DMS153 treated with DMSO at 0.1 percent for 48 hours (cell line): ENCODE results near the gene F11.
"Not testable (repeated sequence)": the region's sequence is repeated elsewhere in the genome, so short reads cannot be mapped to it uniquely, and the experiment has no call there.

Experiments
- DNase-seq: peaks from one replicate; lab custom pipeline; 2025; ENCODE audit not compliant: unreplicated experiment; lab: John Stamatoyannopoulos, UW

F11 gene

DNA sequence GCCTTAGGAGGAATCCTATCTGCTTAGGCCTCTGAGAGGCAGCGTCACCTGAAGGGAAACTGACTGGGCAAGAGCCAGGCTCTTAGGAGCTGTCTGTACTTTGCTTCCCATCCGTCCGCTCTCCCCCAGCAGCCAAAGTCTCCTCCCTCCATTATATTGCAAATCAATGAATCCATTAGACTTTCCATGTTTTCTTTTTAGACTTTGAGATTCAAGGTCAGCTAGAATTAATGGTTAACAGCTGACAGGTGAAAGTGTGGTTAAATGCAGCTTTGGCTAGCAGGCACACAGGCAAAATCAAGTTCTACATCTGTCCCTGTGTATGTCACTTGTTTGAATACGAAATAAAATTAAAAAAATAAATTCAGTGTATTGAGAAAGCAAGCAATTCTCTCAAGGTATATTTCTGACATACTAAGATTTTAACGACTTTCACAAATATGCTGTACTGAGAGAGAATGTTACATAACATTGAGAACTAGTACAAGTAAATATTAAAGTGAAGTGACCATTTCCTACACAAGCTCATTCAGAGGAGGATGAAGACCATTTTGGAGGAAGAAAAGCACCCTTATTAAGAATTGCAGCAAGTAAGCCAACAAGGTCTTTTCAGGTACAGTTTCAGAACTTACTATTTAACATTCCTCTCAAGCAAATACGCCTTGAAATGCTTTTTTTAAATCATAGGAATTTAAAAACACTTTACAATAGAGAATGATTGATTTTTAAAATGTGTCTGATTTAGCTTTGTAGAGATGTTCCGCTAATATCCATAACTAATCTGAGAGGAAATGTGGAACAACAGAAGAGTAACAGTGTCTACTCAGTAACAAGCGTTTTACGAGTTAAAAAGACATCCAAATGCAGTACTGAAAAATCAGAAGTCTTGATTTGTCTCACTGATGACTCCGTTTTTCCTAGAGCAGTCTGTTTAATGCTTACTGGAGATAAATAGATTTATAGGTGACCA, at the start of gene F11:
Gene F11 (plus strand): TSS at position 507 of the 970 bp plus-strand sequence. CDS start 948 bp downstream, outside the sequence.
- no peak for DNase-seq

DNA sequence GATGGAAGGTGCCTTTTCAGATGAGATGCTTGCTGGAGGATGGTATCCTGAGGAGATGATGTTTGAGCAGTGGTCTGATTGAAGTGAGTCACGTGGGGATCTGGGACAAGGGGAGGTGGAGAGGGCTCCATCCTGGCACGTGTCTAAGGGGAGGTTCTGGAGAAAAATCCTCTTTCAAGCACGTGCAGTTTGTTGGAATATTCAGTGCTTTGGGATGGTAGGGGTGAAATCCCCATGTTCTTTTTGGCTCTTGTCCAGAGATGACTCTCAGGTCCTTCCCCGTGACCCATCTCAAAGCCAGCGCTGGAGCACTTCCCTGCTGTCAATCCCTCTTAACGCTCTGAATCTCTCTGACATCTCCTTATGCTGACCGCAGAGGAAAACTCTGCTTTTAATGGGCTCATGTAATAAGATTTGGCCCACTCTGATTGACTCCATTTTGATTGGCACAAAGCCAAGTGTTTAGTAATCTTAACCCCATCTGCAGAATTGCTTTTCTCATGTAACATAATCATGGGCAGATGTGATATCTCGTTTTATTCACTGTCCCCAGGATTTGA, 49.4 kb upstream of the F11 start:
- DNase-seq = no peak

DNA sequence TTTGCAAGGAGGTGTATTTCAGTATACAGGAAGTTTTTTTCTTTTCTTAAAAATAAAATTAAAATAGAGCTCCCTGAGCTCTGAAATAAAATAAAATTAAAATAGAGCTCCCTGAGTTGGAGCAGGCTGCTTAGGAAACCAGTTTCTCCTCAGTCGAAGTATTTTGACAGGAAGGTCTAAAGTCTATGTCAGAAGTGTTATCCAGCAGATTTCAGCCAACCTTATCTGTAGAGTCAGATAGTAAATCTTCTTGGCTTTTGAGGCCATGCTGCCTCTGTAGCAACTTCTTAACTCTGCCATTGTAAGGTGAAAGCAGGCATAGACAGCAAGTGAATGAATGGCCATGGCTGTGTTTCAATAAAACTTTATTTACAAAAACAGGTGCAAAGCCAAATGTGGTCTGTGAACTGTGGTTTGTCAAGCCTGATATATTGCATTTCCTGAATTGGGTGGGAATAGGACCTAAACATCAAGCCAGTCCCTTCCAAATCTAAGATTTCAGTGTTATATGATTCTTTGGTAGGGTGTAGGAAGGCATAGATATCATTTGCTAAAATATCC, 48.2 kb upstream of the F11 start:
- no peak for DNase-seq

DNA sequence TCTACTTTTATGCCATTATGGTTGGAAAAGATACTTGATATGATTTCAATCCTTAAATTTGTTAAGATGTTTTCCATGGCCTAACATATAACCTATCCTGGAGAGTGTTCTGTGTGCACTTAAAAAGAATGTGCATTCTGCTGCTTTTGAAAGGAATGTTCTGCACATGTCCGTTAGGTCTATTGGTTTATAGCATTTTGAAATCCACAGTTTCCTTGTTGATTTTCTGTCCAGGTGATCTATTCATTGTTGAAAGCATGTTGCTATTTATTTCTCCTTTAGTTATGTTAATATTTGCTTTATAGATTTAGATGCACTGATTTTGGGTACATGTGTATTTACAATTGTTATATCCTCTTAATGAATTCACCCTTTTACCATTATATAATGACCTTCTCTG, 44.4 kb upstream of the F11 start:
- no peak for DNase-seq

DNA sequence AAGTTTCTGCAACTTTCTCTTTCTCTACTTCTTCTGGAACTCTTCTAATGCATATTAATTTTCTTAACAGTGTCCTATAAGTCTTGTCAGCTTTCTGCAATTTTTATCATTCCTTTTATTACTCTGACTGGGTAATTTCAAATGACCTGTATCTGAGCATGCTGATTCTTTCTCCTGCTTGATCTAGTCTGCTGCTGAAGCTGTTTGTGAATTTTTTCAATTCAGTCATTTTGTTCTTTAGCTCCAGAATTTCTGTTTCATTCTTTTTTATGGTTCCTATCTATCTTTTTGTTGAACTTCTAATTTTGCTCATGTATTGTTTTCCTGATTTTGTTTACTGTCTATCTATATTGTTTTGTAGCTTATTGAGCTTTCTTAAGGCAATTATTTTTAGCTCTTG, 40.1 kb upstream of the F11 start:
- no peak for DNase-seq

DNA sequence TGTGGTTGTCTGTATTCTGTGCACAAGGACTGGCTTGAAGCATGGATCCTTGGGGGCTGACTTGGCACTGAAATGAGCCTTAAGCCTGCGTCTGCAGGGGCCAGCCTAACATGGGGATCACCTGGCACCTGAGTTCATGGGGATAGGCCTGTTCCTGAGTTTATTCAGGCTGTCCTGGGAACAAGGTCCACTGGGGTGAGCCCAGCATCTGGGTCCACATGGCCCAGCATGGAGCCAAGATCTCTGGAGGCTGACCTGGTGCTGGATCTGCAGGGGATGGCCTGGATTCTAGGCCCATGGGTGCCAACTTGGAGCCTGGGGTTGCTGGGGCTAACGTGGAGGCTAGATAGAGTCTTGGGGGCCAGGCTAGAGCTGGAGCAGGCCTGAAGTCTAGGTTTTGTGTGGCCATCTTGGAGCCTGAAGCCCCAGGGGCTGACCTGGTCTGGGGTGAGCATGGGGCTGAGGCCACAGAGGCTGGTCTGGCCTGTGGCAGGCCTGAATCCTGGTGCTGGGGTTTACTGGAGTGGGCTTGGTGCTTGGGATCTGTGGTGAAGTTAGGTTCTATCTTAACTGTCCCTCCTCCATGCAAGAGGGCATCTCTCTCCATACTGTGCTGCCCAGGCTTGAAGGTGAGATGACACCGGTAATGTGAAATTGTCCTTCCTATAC, 39.3 kb upstream of the F11 start:
- DNase-seq = no peak

DNA sequence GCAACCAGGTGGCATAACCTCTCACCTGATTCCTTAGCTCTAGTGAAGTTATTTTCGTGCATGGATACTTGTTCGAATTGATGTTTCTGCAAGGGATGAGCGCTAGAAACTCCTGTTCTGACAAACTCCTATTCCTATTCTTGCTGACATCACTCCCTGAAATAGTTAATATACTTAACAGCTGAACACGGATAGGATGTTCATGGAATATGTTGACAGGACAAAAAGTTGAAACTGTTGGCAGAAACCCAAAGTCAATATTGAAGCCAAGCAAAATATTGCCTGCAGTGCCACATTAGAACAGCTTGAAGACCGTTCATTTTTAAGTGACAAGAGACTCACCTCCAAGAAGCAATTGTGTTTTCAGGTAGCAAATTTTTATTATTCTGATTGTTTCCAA, 38.8 kb upstream of the F11 start, which contains the start of gene KLKB1:
Gene KLKB1 (plus strand): TSS at position 287 of the 400 bp plus-strand sequence. CDS start 689 bp downstream, outside the sequence.
- DNase-seq = peak; percentile 48

DNA sequence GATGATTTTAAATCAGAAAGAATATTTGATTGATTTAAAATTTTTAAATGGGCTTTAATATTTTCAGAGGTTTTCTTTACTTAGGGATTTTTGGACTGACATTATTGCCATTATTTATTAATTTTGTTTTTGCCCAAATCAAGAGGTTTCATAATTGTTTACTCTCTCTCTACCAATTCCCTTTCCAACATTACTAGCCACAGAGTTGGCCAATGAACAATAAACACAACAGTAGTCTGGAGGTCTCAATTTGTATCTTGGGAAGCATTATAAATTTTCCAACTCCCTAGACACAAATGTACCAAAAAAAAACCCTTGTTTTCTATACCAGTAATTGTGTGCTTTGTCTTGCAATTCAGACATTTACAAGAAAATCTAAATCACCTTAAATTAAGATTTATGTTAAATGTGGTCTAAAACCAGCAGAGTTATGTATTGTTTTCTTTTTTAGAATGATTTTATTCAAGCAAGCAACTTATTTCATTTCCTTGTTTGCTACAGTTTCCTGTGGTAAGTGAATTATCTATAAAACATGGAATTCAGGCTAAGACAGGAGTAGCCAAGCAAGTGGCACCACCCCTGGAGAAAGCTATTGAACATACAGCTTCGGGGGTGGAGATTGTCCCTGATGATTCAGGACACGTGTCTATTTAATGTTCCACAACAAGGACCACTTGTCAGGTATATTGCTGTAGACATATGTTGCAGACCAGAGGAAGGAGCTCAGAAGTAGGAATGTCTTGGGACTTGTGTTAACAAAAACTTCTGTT, 38.1 kb upstream of the F11 start:
- no peak for DNase-seq

DNA sequence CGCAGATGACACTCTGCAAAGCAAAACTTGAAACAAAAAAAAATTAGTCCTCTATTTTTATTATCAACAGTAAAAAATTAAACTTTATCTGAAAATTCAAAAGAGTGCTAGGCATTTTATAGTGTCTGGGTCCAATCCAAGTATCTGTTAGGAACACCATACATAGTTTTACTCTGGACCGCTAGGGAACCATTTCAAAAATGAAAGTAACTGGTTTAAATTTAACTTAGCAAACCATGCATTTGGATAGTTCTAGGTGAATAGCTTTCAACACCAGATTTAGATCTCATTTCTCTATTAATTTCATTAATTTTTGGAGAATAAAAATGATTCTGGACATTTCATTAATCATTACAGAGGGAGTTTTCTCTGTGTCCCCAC, 37.5 kb upstream of the F11 start:
- no peak for DNase-seq

DNA sequence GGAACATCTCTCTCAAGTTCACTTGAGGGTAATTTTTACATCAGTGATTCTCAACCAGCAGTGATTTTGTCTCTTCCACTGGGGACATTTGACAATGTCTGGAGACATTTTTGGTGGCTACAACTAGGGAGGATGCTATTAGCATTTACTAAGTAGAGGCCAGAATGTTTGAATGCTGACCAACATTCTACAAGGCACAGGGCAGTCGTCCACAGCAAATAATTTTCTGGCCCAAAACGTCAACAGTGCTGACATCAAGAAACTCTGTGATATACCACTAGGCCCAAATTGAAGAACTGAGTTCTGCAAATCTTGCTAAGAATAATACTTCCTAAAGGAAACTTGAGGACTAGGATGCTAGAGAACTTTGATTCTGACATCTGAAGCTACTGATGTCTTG, 31.6 kb upstream of the F11 start:
- no peak for DNase-seq

DNA sequence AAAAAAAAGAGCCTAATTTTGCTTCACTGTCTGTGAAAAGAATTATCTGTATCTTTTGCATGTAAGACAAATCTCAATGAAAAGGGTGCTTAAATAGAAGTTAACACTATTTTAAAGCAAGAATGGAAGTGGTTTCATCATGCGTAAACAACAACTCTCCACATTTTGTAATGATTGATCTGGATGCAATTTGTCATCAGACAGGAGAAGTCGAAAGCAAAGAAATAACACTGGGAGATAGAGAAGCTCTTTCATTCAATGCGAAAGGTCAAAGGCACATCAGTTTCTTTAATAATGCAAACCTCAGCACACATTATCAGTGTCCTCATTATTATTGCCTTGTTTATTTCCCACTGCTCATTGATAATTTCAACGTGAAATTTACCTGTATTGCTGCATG, 29.9 kb upstream of the F11 start:
- DNase-seq = no peak

DNA sequence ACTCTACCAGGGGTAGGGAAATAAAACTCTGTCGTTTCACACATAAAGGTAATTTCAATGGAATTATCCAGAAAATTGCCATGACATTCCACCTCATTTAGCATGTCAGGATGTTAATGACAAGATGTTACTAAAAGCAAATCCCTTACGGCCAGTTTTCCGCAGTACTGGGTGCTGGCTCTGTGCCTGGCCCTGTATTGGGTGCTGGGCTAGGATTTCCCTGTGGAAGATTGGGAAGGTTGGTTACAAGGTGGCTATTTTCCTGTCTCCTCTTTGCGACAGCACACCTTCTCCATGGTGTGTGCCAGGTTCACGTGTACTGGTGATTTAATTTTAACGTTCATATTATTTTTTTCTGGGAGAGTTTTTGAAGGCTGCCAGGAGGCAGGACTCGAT, 25.5 kb upstream of the F11 start:
- DNase-seq = no peak

DNA sequence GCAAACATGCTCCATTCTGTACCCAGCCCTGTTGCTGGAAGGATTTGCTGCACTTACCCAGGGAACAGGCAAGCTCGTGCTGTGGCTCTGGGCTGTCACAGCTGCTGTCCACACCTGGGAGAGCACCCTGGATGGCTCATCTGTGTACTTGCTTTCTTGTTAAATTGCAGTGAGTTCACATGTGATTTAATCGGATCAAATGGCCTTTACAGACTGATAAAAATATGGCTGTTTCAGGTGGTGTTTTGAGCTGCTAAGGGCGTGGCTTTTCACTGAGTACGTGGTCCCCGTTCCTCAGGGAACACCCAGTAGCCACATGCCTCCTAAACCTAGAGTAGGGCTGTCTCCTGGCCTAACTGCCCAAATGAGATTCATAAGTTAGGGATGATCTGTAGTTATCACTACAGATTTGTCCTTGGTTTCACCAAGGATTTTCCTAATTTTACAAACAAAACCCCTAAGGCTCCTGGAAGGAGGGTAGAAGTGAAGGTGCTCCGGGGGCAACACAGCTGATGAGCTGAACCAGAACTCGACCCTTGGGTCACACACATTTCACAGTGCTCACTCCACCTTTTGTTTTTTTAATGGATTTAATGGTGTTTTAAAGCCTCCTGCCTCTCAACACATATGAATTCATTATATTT, 25.0 kb upstream of the F11 start:
- no peak for DNase-seq

DNA sequence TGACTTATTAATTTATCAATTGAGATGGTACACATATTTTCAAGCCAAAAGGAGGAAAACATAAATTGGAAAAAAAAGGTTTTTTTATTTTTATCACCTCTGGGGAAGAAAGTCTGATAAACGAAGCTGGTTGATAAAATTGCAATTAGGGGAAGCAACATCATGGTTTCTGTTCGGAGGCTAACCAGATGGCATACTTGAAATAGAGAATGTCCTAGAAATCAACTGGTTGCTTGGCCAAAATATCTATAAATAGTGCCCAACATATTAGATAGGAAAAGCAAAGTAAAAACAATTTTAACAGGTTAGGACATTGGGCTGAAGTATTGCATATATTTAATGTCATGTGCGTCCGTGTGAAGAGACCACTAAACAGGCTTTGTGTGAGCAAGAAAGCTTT, 24.4 kb upstream of the F11 start:
- no peak for DNase-seq

DNA sequence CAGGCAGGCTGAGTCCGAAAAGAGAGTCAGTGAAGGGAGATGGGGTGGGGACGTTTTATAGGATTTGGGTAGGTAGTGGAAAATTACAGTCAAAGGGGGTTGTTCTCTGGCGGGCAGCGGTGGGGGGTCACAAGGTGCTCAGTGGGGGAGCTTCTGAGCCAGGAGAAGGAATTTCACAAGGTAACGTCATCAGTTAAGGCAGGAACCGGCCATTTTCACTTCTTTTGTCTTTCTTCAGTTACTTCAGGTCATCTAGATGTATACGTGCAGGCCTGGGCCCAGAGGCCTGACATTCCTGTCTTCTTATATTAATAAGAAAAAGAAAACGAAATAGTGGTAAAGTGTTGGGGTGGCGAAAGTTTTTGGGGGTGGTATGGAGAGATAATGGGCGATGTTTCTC, 24.0 kb upstream of the F11 start:
- not testable (repeated sequence) for DNase-seq

DNA sequence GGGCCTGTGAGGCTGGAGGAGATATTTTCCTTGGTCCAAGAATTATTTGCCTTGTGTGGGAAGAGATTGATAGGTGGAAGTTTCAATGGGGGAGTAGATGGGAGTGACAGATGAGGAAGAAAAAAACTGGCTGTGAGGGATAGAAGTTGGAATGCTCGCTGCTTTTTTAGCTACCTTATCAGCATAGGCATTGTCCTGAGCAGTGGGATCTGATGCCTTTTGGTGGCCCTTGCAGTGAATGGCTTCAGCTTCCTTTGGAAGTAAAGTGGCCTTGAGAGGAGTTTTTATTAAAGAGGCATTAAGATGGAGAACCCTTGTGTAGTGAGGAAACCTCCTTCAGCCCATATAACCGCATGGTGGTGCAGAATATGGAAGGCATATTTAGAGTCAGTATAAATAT, 22.7 kb upstream of the F11 start:
- no peak for DNase-seq

DNA sequence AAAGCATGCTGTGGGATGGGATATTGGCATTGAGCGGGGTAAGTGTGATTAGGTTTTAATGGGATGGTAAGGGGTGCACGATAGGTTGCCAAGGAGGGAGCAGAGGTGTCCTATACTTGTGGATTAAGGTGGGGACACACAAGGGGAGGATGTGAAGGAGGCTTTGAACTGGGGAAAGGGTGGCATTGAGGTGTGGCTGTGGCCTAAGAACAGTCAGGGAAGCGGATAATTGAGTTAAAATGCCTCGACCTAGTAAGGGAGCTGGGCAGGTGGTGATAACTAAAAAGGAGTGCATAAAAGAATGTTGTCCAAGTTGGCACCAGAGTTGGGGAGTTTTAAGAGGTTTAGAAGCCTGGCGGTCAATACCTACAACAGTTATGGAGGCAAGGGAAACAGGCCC, 21.2 kb upstream of the F11 start:
- no peak for DNase-seq

DNA sequence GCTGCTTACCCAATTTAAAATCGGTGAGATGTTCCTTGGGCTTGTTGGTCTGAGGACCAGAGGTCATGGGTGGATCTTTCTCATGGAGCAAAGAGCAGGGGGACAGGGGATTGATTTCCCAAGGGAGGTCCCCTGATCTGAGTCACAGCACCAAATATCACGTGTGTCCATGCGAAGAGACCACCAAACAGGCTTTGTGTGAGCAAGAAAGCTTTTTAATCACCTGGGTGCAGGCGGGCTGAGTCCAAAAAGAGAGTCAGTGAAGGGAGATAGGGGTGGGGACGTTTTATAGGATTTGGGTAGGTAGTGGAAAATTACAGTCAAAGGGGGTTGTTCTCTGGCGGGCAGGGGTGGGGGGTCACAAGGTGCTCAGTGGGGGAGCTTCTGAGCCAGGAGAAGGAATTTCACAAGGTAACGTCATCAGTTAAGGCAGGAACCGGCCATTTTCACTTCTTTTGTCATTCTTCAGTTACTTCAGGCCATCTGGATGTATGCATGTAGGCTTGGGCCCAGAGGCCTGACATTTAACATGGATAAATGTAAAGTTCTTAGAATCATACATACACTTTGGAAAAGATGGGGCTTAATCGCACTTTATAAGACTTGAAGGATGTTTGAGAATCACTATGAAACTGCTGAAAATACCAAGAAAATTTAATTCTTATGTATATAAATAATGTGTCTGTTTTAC, 18.8 kb upstream of the F11 start:
- DNase-seq = not testable (repeated sequence)

DNA sequence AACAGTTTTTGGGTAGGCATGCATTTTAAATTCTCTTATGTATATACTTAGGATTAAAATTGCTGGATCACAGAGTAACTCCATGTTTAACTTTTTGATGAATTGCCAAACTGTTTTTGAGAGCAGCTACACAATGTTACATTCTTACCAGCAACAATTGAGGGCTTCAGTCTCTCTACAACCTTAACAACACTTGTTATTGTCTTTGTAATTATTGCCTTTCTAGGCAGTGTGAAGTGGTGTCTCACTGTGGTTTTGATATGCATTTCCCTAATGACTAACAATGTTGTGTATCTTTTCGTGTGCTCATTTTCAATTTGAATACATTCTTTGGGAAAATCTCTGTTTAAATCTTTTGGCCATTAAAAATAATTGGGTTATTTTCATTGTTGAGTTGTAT, 17.3 kb upstream of the F11 start:
- DNase-seq = no peak
